A673 (cell line): ENCODE measurements around the gene DNAJB14. TPM values are rescaled to one million over a fixed set of nuclear protein-coding genes. Genes with fewer than 3 reads are reported as not detected.

Source experiments
- BruUV-seq: library from RNA; stranded (reverse); fragments of 400-500 nt; replicated peaks from 2 replicates; lab custom pipeline; 2021; lab: Mats Ljungman, UMichigan
- CTCF ChIA-PET: fragments of 300-600 bp; sonication (Branson Sonifier 250); formaldehyde crosslinking; loops from one replicate; lab custom pipeline; 2022; ENCODE audit warnings: antibody characterized with exemption; lab: Charles Lee
- POLR2A ChIA-PET: fragments of 300-600 bp; sonication (Branson Sonifier 250); formaldehyde crosslinking; loops from one replicate; lab custom pipeline; 2022; ENCODE audit warnings: antibody characterized with exemption; ENCODE audit not compliant: low non-redundant PET; lab: Charles Lee
- DNase-seq: peaks from one replicate; pipeline ENCODE4 v3.0.0-alpha.2; 2015; ENCODE audit warnings: low spot score
- H3K27ac ChIP-seq: fragments of 200-600 bp; sonication (generic); 2 replicates; pipeline ENCODE4 v1.5.1; 2016; ENCODE audit warnings: mixed run types, low read depth, mild to moderate bottlenecking, mixed read lengths, antibody characterized with exemption, low read length; ENCODE audit not compliant: poor library complexity, severe bottlenecking
- H3K27me3 ChIP-seq: fragments of 200-600 bp; sonication (generic); replicated peaks from 2 replicates; pipeline ENCODE4 v1.6.1; 2017; ENCODE audit warnings: mixed run types, low read depth, mild to moderate bottlenecking, mixed read lengths, antibody characterized with exemption, low read length; ENCODE audit not compliant: insufficient read depth, poor library complexity
- H3K36me3 ChIP-seq: fragments of 200-600 bp; sonication (generic); 2 replicates; pipeline ENCODE4 v1.6.1; 2016; ENCODE audit warnings: mixed run types, mild to moderate bottlenecking, mixed read lengths, antibody characterized with exemption, low read length; ENCODE audit not compliant: insufficient read depth, poor library complexity, severe bottlenecking
- H3K4me1 ChIP-seq: fragments of 200-600 bp; sonication (generic); 2 replicates; pipeline ENCODE4 v1.6.1; 2017; ENCODE audit warnings: mixed run types, mild to moderate bottlenecking, mixed read lengths, antibody characterized with exemption, low read length; ENCODE audit not compliant: insufficient read depth, poor library complexity, severe bottlenecking
- H3K4me3 ChIP-seq: fragments of 200-600 bp; sonication (generic); 2 replicates; pipeline ENCODE4 v1.5.1; 2016; ENCODE audit warnings: low read depth, mixed run types, mild to moderate bottlenecking, mixed read lengths, low read length; ENCODE audit not compliant: poor library complexity, severe bottlenecking
- H3K9me3 ChIP-seq: fragments of 200-600 bp; sonication (generic); 2 replicates; pipeline ENCODE4 v1.6.1; 2016; ENCODE audit warnings: mixed run types, low read depth, mild to moderate bottlenecking, mixed read lengths, antibody characterized with exemption, low read length; ENCODE audit not compliant: poor library complexity, severe bottlenecking
- CTCF ChIP-seq: fragments of 300-800, 200-600 bp; sonication (generic); conservative IDR thresholded peaks from 2 replicates; pipeline ENCODE4 v1.5.1; 2017; ENCODE audit warnings: low read depth, mild to moderate bottlenecking, antibody characterized with exemption, low read length, moderate library complexity, mixed read lengths
- EZH2 ChIP-seq: fragments of 200-600 bp; sonication (generic); IDR thresholded peaks from 2 replicates; pipeline ENCODE4 v1.6.1; 2017; ENCODE audit warnings: borderline replicate concordance, low read depth, mild to moderate bottlenecking, mixed read lengths, antibody characterized with exemption, low read length; ENCODE audit not compliant: poor library complexity, severe bottlenecking
- intact Hi-C: fragments of 100-400 bp; cut with micrococcal nuclease; formaldehyde crosslinking; loops from one replicate; pipeline ENCODE4 v1.10.0; 2022; ENCODE audit not compliant: unreplicated experiment
- total RNA-seq: library from RNA; stranded (reverse); gene quantifications from 2 replicates; pipeline ENCODE4 v1.2.3, GENCODE V29; 2021

Gene DNAJB14
- total RNA-seq, 1 experiment from 2014 or later, result 36.4 TPM

GRCh38 chr4:99872570-99872969, 73.8 kb downstream of the DNAJB14 start:
- BruUV-seq, result no TSS peak
- H3K27me3 ChIP-seq, result no peaks in the 10 kb centered on the region
- H3K4me1 ChIP-seq, result no peaks in the 10 kb centered on the region
- no peaks in the 10 kb centered on the region for H3K36me3 ChIP-seq
- H3K9me3 ChIP-seq, result no peaks in the 10 kb centered on the region
- H3K4me3 ChIP-seq, result no peak overlapping the region
- ChIA-PET CTCF (no interaction called here), POLR2A (no interaction called here)
- DNase-seq, result no peak
- intact Hi-C loops, result no loop called here
- no peak for TF ChIP-seq CTCF
- no peak for TF ChIP-seq EZH2
- H3K27ac ChIP-seq, result no peak overlapping the region

GRCh38 chr4:99868126-99868596, 78.3 kb downstream of the DNAJB14 start:
- ChIA-PET POLR2A (no interaction called here), CTCF (no interaction called here)
- TF ChIP-seq EZH2 (no peak), CTCF (no peak)
- Histone ChIP-seq H3K9me3 (no peaks in the 10 kb centered on the region), H3K27ac (no peak overlapping the region), H3K27me3 (peaks cover 25% of the 10 kb centered on the region), H3K36me3 (no peaks in the 10 kb centered on the region), H3K4me3 (no peak overlapping the region), H3K4me1 (no peaks in the 10 kb centered on the region)
- no peak for DNase-seq
- no TSS peak for BruUV-seq
- intact Hi-C loops, result no loop called here

GRCh38 chr4:99863804-99864203, 82.6 kb downstream of the DNAJB14 start:
- POLR2A ChIA-PET, result no interaction called here
- BruUV-seq, result no TSS peak
- DNase-seq, result no peak

More at GRCh38 chr4:99863804-99864203, 82.6 kb downstream of the DNAJB14 start:
- H3K27ac ChIP-seq, result no peak overlapping the region
- TF ChIP-seq EZH2 (no peak), CTCF (no peak)
- no peaks in the 10 kb centered on the region for H3K9me3 ChIP-seq
- intact Hi-C loops, result no loop called here
- no peaks in the 10 kb centered on the region for H3K36me3 ChIP-seq
- H3K27me3 ChIP-seq, result peaks cover 34% of the 10 kb centered on the region
- no peak overlapping the region for H3K4me3 ChIP-seq
- no peaks in the 10 kb centered on the region for H3K4me1 ChIP-seq
- CTCF ChIA-PET, result interaction anchor here (0.7 kb wide), 1 partner anchor 238 kb away, joined by 6 read pairs; no protein-coding TSS in a partner anchor
